HepG2 (cell line): ENCODE results near the gene CPNE4. TPM values are rescaled to one million over a fixed set of nuclear protein-coding genes. Genes with fewer than 3 reads are reported as not detected.

Source experiments
- ATAC-seq: fragments of 200-7000 bp; cut with Tn5 transposase; 3 replicates; pipeline ENCODE4 v1.9.1; 2020; ENCODE audit warnings: mild to moderate bottlenecking, moderate library complexity
- BruUV-seq: library from RNA; stranded (reverse); fragments of 400-500 nt; replicated peaks from 2 replicates; lab custom pipeline; 2021; lab: Mats Ljungman, UMichigan
- CTCF ChIA-PET: fragments of 300-600 bp; formaldehyde crosslinking; extraction: SDS; loops from one replicate; lab custom pipeline; 2021; ENCODE audit warnings: low total read pairs, inconsistent platforms, low intra/inter-chr PET ratio; lab: Yijun Ruan, JAX
- POLR2A ChIA-PET: fragments of 350-600 bp; sonication (Branson Sonifier 250); formaldehyde crosslinking; loops from one replicate; lab custom pipeline; 2020; ENCODE audit warnings: antibody characterized with exemption, inconsistent platforms; lab: Yijun Ruan, JAX
- DNase-seq: peaks from one replicate; pipeline ENCODE4 v3.0.0-alpha.2; 2015; ENCODE audit warnings: low spot score
- FAIRE-seq: peaks from 3 replicates; lab custom pipeline; 2011; peaks lifted over from hg19 to GRCh38; lab: Jason Lieb, UNC
- H2AFZ ChIP-seq: one replicate; pipeline ENCODE4 v1.6.1; 2011; ENCODE audit warnings: low read length, inconsistent platforms
- H3K27ac ChIP-seq: fragments of 300-600 bp; 3 replicates; pipeline ENCODE4 v1.8.0; 2011; ENCODE audit warnings: mixed run types, mild to moderate bottlenecking, mixed read lengths, low read length, inconsistent platforms; ENCODE audit not compliant: insufficient read depth; ENCODE audit errors: extremely low read length
- H3K27me3 ChIP-seq, 2 experiments: fragments of 200-600 bp in 1 of 2; 2 replicates in 1 of 2; 3 replicates in 1 of 2; pipeline versions ENCODE4 v1.6.0 to v1.8.0; 2011; ENCODE audit warnings: low read length in 2 of 2, mild to moderate bottlenecking in 2 of 2, moderate library complexity in 2 of 2, inconsistent platforms in 1 of 2; ENCODE audit not compliant: insufficient read depth in 2 of 2, control insufficient read depth in 1 of 2
- H3K36me3 ChIP-seq, 2 experiments: fragments of 200-600 bp in 1 of 2; replicated peaks in 1 of 2; 2 replicates in 1 of 2; 3 replicates in 1 of 2; pipeline versions ENCODE4 v1.5.1 to v1.8.0; 2011; ENCODE audit warnings: low read length in 2 of 2, inconsistent platforms in 1 of 2; ENCODE audit not compliant: insufficient read depth in 2 of 2, control insufficient read depth in 1 of 2
- H3K4me1 ChIP-seq: 2 replicates; pipeline ENCODE4 v1.5.1; 2012; ENCODE audit warnings: low read length, inconsistent platforms; ENCODE audit not compliant: insufficient read depth
- H3K4me2 ChIP-seq: 2 replicates; pipeline ENCODE4 v1.6.0; 2011; ENCODE audit warnings: low read depth, low read length, inconsistent platforms
- H3K4me3 ChIP-seq, 3 experiments: fragments of 200-600 bp in 1 of 3; sonication (generic), shearing (Covaris generic) in 1 of 3; replicated peaks in 1 of 3; 2 replicates each; pipeline ENCODE4 v1.5.1; 2011 to 2016; ENCODE audit warnings: low read length in 3 of 3, inconsistent platforms in 2 of 3, low read depth in 2 of 3, mild to moderate bottlenecking in 2 of 3, control low read depth in 1 of 3, mixed read lengths in 1 of 3; ENCODE audit not compliant: insufficient read depth in 1 of 3
- H3K79me2 ChIP-seq: one replicate; pipeline ENCODE4 v1.6.1; 2011; ENCODE audit warnings: low read length, inconsistent platforms; ENCODE audit not compliant: insufficient read depth
- H3K9ac ChIP-seq: 2 replicates; pipeline ENCODE4 v1.6.0; 2011; ENCODE audit warnings: mild to moderate bottlenecking, low read depth, low read length, inconsistent platforms; ENCODE audit not compliant: insufficient read depth
- H3K9me3 ChIP-seq: 2 replicates; pipeline ENCODE4 v1.5.1; 2012; ENCODE audit warnings: mild to moderate bottlenecking, low read length
- H4K20me1 ChIP-seq: 2 replicates; pipeline ENCODE4 v1.6.0; 2011; ENCODE audit warnings: inconsistent platforms, mild to moderate bottlenecking, low read length, moderate library complexity; ENCODE audit not compliant: insufficient read depth
- ATF7 ChIP-seq, 2 experiments: fragments of 450-650 bp in 1 of 2; sonication (generic) in 1 of 2; formaldehyde crosslinking in 1 of 2; IDR thresholded peaks; 2 replicates each; pipeline versions ENCODE4 v1.4.0 to v1.6.1; 2016 to 2020; ENCODE audit warnings: antibody characterized with exemption in 1 of 2, mild to moderate bottlenecking in 1 of 2, missing genetic modification reagents in 1 of 2
- CREB1 ChIP-seq, 2 experiments: fragments of 450-650 bp in 1 of 2; IDR thresholded peaks; 2 replicates each; pipeline ENCODE4 v1.6.1; 2016 to 2017; ENCODE audit warnings: control low read depth in 1 of 2, mild to moderate bottlenecking in 1 of 2, missing compliant biosample characterization in 1 of 2, missing genetic modification characterization in 1 of 2
- HNF1A ChIP-seq, 2 experiments: sonication (generic) in 1 of 2; formaldehyde crosslinking in 1 of 2; IDR thresholded peaks; 2 replicates each; pipeline versions ENCODE4 v1.4.0 to v1.6.1; 2016 to 2020; ENCODE audit warnings: borderline replicate concordance in 1 of 2, low read depth in 1 of 2, mild to moderate bottlenecking in 1 of 2, missing genetic modification reagents in 1 of 2
- MAZ ChIP-seq, 2 experiments: sonication (generic) in 1 of 2; formaldehyde crosslinking in 1 of 2; IDR thresholded peaks; 2 replicates each; pipeline versions ENCODE4 v1.5.0 to v1.6.1; 2012 to 2020; ENCODE audit warnings: low read depth in 2 of 2, mild to moderate bottlenecking in 2 of 2, borderline replicate concordance in 1 of 2, improper control_type of control experiment in 1 of 2, low read length in 1 of 2, missing genetic modification reagents in 1 of 2, moderate library complexity in 1 of 2
- NFE2L1 ChIP-seq: sonication (generic); formaldehyde crosslinking; IDR thresholded peaks from 2 replicates; pipeline ENCODE4 v1.4.0; 2020; ENCODE audit warnings: missing genetic modification reagents, mild to moderate bottlenecking, borderline replicate concordance
- RCOR2 ChIP-seq: IDR thresholded peaks from 2 replicates; pipeline ENCODE4 v1.6.1; 2016; ENCODE audit warnings: missing biosample characterization, missing genetic modification reagents
- ZBTB38 ChIP-seq: sonication (generic); formaldehyde crosslinking; IDR thresholded peaks from 2 replicates; pipeline ENCODE4 v1.5.1; 2020; ENCODE audit warnings: mild to moderate bottlenecking, missing genetic modification reagents
- ZNF124 ChIP-seq: sonication (generic); formaldehyde crosslinking; IDR thresholded peaks from 2 replicates; pipeline ENCODE4 v1.4.0; 2020; ENCODE audit warnings: missing genetic modification reagents
- ZNF605 ChIP-seq: sonication (generic); formaldehyde crosslinking; IDR thresholded peaks from 2 replicates; pipeline ENCODE4 v1.8.0; 2022; ENCODE audit warnings: mild to moderate bottlenecking, missing genetic modification reagents
- ZNF773 ChIP-seq: sonication (generic); formaldehyde crosslinking; IDR thresholded peaks from 2 replicates; pipeline ENCODE4 v1.4.0; 2020; ENCODE audit warnings: missing genetic modification reagents, borderline replicate concordance
- ZSCAN25 ChIP-seq: sonication (generic); formaldehyde crosslinking; IDR thresholded peaks from 2 replicates; pipeline ENCODE4 v1.8.0; 2022; ENCODE audit warnings: mild to moderate bottlenecking, missing genetic modification reagents
- WGBS: methylation state at CpG from one replicate; pipeline ENCODE4 v1.1.6; 2017; ENCODE audit warnings: low lambda C conversion rate; 5-methylcytosine and 5-hydroxymethylcytosine counted together
- in situ Hi-C: cut with HindIII; loops from 2 replicates; pipeline ENCODE4 v1.10.0; 2017; ENCODE audit warnings: low pct_unique_long_range_greater_than_20kb; ENCODE audit not compliant: extremely low pct_ligation_motif_present
- intact Hi-C: fragments of 100-400 bp; cut with micrococcal nuclease; formaldehyde crosslinking; loops from one replicate; pipeline ENCODE4 v1.10.0; 2022; ENCODE audit not compliant: unreplicated experiment
- polyA plus RNA-seq, 8 experiments: library from polyadenylated mRNA; depleted of rRNA in 3 of 8; stranded (reverse) in 7 of 8; unstranded in 1 of 8; fragments of >200 nt; fragmentation: Illumina TruSeq in 4 of 8; extraction: Trizol in 4 of 8; gene quantifications; 2 replicates each; pipeline versions ENCODE4 v1.2.1 to v1.2.3, GENCODE V29; 2011 to 2016; ENCODE audit warnings: low read depth in 4 of 8, missing spikeins in 1 of 8, mixed read lengths in 1 of 8; ENCODE audit not compliant: insufficient read depth in 1 of 8
- total RNA-seq, 5 experiments: library from RNA; depleted of rRNA; stranded (reverse); fragments of >200 nt; fragmentation: Illumina TruSeq; extraction: Trizol; gene quantifications; 2 replicates each; pipeline ENCODE4 v1.2.3, GENCODE V29; 2016; ENCODE audit warnings: low read depth in 1 of 5
- TF ChIP-seq, protein P1 (sequence below): sonication (generic); formaldehyde crosslinking; IDR thresholded peaks from 2 replicates; pipeline ENCODE4 v1.5.0; 2020; ENCODE audit warnings: missing genetic modification reagents

CPNE4 gene
- total and polyA plus RNA-seq, 2 of the 13 experiments (the other 11 are each of a cell fraction or from before 2014, with no cell fraction given) = not detected

- Histone ChIP-seq H3K27me3 (no peaks in the 10 kb centered on the region), H3K9ac (no peak overlapping the region), H3K36me3 (no peaks in the 10 kb centered on the region), H2AFZ (no peak overlapping the region), H3K4me2 (no peak overlapping the region), H3K27ac (no peak overlapping the region), H4K20me1 (no peaks in the 10 kb centered on the region), H3K79me2 (no peaks in the 10 kb centered on the region), H3K9me3 (no peaks in the 10 kb centered on the region), H3K4me3 (no peak overlapping the region), H3K4me1 (no peaks in the 10 kb centered on the region)
- TF ChIP-seq MAZ (IDR thresholded peaks at IDR 0.05; ENCODE audit: borderline replicate concordance, low read depth, low read length) (no peak), MAZ (CRISPR knock-in tag; IDR thresholded peaks at IDR 0.05; ENCODE audit: low read depth) (no peak), NFE2L1 (CRISPR knock-in tag) (no peak), CREB1 (IDR thresholded peaks at IDR 0.05) (0 out of 2 replicates have a peak, but pooled peaks have one; percentile 6), CREB1 (CRISPR knock-in tag; IDR thresholded peaks at IDR 0.05) (no peak), ATF7 (IDR thresholded peaks at IDR 0.05) (peak; percentile 67), ATF7 (CRISPR knock-in tag; IDR thresholded peaks at IDR 0.05) (no peak), ZBTB38 (CRISPR knock-in tag) (no peak), RCOR2 (no peak), ZNF124 (CRISPR knock-in tag) (no peak), ZSCAN25 (CRISPR knock-in tag) (no peak), ZNF773 (CRISPR knock-in tag) (no peak), ZNF605 (CRISPR knock-in tag) (no peak), HNF1A (IDR thresholded peaks at IDR 0.05; ENCODE audit: low read depth) (no peak), HNF1A (CRISPR knock-in tag; IDR thresholded peaks at IDR 0.05; ENCODE audit: borderline replicate concordance) (no peak)
- TF ChIP-seq, protein P1, sequence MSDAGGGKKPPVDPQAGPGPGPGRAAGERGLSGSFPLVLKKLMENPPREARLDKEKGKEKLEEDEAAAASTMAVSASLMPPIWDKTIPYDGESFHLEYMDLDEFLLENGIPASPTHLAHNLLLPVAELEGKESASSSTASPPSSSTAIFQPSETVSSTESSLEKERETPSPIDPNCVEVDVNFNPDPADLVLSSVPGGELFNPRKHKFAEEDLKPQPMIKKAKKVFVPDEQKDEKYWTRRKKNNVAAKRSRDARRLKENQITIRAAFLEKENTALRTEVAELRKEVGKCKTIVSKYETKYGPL (CRISPR knock-in tag) = no peak
- BruUV-seq = no TSS peak
- in situ Hi-C loops (no loop called here), intact Hi-C loops (no loop called here)
- ChIA-PET POLR2A (no interaction called here), CTCF (no interaction called here)
- DNase-seq = no peak
- ATAC-seq = no peak
- no peak for FAIRE-seq
- 21% methylated on average over 3 of the region's 3 CpGs for WGBS
Measured at GRCh38 chr3:131728898-131729642, 305.7 kb downstream of the CPNE4 start.
